ENCODE measurements around the gene SCCPDH. TPM values are rescaled to one million over a fixed set of nuclear protein-coding genes. Genes with fewer than 3 reads are reported as not detected.
A peak's percentile ranks its signal among the peaks of the same experiment; 100 is the strongest.

Gene SCCPDH
- total RNA-seq, 1 experiment from 2014 or later, result 26.1 TPM

DNA sequence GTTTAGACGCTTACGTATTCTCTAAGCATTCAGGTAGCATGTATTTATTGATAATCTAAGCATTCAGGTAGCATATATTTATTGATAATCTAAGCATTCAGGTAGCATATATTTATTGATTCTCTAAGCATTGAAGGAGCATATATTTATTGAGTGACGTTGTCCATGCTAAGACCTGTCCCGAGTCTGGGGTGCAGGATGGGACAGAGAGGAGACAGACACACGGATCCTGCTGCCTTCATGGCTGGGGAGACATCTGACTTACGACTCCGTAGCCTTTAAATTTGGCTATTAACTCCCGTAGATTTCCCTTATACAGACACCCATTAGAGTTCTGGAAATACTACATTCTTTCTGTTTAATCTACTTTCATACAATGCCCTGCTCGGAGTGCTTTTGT is 982 bp downstream of the SCCPDH start:
- no peaks in the 10 kb centered on the region for H3K4me1 ChIP-seq
- H3K9me3 Mint-ChIP-seq (ENCODE audit: unreplicated experiment), result peaks cover 34% of the 10 kb centered on the region
- DNase-seq, result no peak
- H3K27ac Mint-ChIP-seq (ENCODE audit: unreplicated experiment), result no peak overlapping the region
- H3K36me3 ChIP-seq (ENCODE audit: control insufficient read depth, insufficient read depth, low read length), result peaks cover 5% of the 10 kb centered on the region
- ChIA-PET POLR2A (interaction anchor here (0.6 kb wide), 1 partner anchor 160 kb away, joined by 3 read pairs; no protein-coding TSS in a partner anchor), CTCF (interaction anchor here (1.0 kb wide), 1 partner anchor 38 kb away, joined by 6 read pairs; no protein-coding TSS in a partner anchor)
- BruUV-seq (replicated peaks), result TSS peak; percentile 24
- H3K4me1 Mint-ChIP-seq (ENCODE audit: low read depth, unreplicated experiment), result no peaks in the 10 kb centered on the region
- peak overlapping the region; percentile 61 for H3K4me3 ChIP-seq (ENCODE audit: low read depth, low read length)
- intact Hi-C loops (cut with micrococcal nuclease; ENCODE audit: unreplicated experiment), result no loop called here
- TF ChIP-seq, protein P1, sequence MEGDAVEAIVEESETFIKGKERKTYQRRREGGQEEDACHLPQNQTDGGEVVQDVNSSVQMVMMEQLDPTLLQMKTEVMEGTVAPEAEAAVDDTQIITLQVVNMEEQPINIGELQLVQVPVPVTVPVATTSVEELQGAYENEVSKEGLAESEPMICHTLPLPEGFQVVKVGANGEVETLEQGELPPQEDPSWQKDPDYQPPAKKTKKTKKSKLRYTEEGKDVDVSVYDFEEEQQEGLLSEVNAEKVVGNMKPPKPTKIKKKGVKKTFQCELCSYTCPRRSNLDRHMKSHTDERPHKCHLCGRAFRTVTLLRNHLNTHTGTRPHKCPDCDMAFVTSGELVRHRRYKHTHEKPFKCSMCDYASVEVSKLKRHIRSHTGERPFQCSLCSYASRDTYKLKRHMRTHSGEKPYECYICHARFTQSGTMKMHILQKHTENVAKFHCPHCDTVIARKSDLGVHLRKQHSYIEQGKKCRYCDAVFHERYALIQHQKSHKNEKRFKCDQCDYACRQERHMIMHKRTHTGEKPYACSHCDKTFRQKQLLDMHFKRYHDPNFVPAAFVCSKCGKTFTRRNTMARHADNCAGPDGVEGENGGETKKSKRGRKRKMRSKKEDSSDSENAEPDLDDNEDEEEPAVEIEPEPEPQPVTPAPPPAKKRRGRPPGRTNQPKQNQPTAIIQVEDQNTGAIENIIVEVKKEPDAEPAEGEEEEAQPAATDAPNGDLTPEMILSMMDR (IDR thresholded peaks at IDR 0.05; ENCODE audit: insufficient read depth in 1 of 2, low read depth in 1 of 2, low read length in 1 of 2, severe bottlenecking in 1 of 2, unreplicated experiment in 1 of 2), result no peak
- H3K4me3 Mint-ChIP-seq (ENCODE audit: unreplicated experiment), result peak overlapping the region; percentile 78
- 0 out of 2 replicates have a peak, but pooled peaks cover 4% of the 10 kb centered on the region for H3K9me3 ChIP-seq
- H3K27me3 ChIP-seq (replicated peaks; ENCODE audit: control insufficient read depth, insufficient read depth, low read length), result no peaks in the 10 kb centered on the region
- H3K27me3 Mint-ChIP-seq (ENCODE audit: insufficient read depth, unreplicated experiment), result no peaks in the 10 kb centered on the region
- H3K36me3 Mint-ChIP-seq (ENCODE audit: insufficient read depth, unreplicated experiment), result peaks cover 37% of the 10 kb centered on the region

DNA sequence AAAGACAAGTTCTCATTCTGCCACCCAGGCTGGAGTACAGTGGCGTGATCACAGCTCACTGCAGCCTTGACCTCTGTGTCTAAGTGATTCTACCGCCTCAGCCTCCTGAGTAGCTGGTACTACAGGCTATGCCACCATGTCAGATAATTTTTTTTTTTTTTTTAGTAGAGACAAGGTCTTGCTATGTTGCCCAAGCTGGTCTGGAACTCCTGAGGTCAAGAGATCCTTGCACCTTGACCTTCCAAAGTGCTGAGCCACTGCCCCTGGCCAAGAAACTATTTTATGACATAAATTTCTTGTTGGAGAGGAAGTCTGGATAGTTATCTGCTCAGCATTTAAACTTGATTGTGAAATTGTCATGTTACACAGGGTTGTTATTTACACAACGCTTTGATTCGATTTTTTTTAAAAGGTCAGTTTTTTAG is 2.1 kb downstream of the SCCPDH start:
- Mint-ChIP-seq H3K36me3 (ENCODE audit: insufficient read depth, unreplicated experiment) (peaks cover 48% of the 10 kb centered on the region), H3K9me3 (ENCODE audit: unreplicated experiment) (peaks cover 39% of the 10 kb centered on the region), H3K4me3 (ENCODE audit: unreplicated experiment) (no peak overlapping the region), H3K27ac (ENCODE audit: unreplicated experiment) (no peak overlapping the region), H3K4me1 (ENCODE audit: low read depth, unreplicated experiment) (no peaks in the 10 kb centered on the region), H3K27me3 (ENCODE audit: insufficient read depth, unreplicated experiment) (no peaks in the 10 kb centered on the region)
- CTCF ChIA-PET, result no interaction called here
- Histone ChIP-seq H3K9me3 (0 out of 2 replicates have a peak, but pooled peaks cover 4% of the 10 kb centered on the region), H3K36me3 (ENCODE audit: control insufficient read depth, insufficient read depth, low read length) (peaks cover 5% of the 10 kb centered on the region), H3K4me3 (ENCODE audit: low read depth, low read length) (no peak overlapping the region), H3K27me3 (replicated peaks; ENCODE audit: control insufficient read depth, insufficient read depth, low read length) (no peaks in the 10 kb centered on the region), H3K4me1 (no peaks in the 10 kb centered on the region)
- intact Hi-C loops (cut with micrococcal nuclease; ENCODE audit: unreplicated experiment), result no loop called here
- no TSS peak for BruUV-seq (replicated peaks)
- no peak for DNase-seq
- POLR2A ChIA-PET, result no interaction called here
- TF ChIP-seq, protein P1 (IDR thresholded peaks at IDR 0.05; ENCODE audit: insufficient read depth in 1 of 2, low read depth in 1 of 2, low read length in 1 of 2, severe bottlenecking in 1 of 2, unreplicated experiment in 1 of 2), result no peak

DNA sequence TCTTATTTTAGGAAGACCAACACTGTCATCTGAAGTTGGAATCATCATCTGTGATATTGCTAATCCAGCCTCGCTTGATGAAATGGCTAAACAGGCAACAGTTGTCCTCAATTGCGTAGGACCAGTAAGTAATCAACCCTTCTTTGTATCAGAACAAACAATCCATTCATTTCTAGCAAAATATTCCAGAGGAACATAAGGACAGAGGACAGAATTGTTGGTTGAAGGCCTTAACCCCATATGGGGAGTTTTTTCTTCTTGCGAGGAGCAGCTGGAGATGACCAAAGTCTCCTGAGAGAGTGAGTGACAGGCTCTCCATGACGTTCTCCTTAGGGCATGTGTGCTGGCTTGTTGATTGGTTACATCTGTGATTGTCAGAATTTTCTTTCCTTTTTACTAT is 2.7 kb downstream of the SCCPDH start:
- BruUV-seq (replicated peaks), result no TSS peak
- H3K27me3 ChIP-seq (replicated peaks; ENCODE audit: control insufficient read depth, insufficient read depth, low read length), result no peaks in the 10 kb centered on the region
- Mint-ChIP-seq H3K9me3 (ENCODE audit: unreplicated experiment) (peaks cover 39% of the 10 kb centered on the region), H3K36me3 (ENCODE audit: insufficient read depth, unreplicated experiment) (peaks cover 54% of the 10 kb centered on the region), H3K4me1 (ENCODE audit: low read depth, unreplicated experiment) (no peaks in the 10 kb centered on the region), H3K27me3 (ENCODE audit: insufficient read depth, unreplicated experiment) (no peaks in the 10 kb centered on the region), H3K4me3 (ENCODE audit: unreplicated experiment) (no peak overlapping the region), H3K27ac (ENCODE audit: unreplicated experiment) (no peak overlapping the region)
- H3K4me1 ChIP-seq, result no peaks in the 10 kb centered on the region
- CTCF ChIA-PET, result no interaction called here
- TF ChIP-seq, protein P1 (IDR thresholded peaks at IDR 0.05; ENCODE audit: insufficient read depth in 1 of 2, low read depth in 1 of 2, low read length in 1 of 2, severe bottlenecking in 1 of 2, unreplicated experiment in 1 of 2), result no peak
- no peak overlapping the region for H3K4me3 ChIP-seq (ENCODE audit: low read depth, low read length)
- POLR2A ChIA-PET, result no interaction called here
- no peak for DNase-seq
- intact Hi-C loops (cut with micrococcal nuclease; ENCODE audit: unreplicated experiment), result no loop called here
- peaks cover 6% of the 10 kb centered on the region for H3K36me3 ChIP-seq (ENCODE audit: control insufficient read depth, insufficient read depth, low read length)
- 0 out of 2 replicates have a peak, but pooled peaks cover 4% of the 10 kb centered on the region for H3K9me3 ChIP-seq
